Skin epidermis (tissue), 12 donors: ENCODE measurements around the gene MSI2.

Experiments
- H3K27ac ChIP-seq, 21 experiments: fragments of 200-600 bp; sonication (generic) in 11 of 21; one replicate each; pipeline ENCODE4 v1.5.0; 2020; ENCODE audit warnings: mild to moderate bottlenecking in 3 of 21, inconsistent platforms in 2 of 21, moderate library complexity in 2 of 21
- H3K4me3 ChIP-seq, 7 experiments: fragments of 200-600 bp; sonication (generic) in 2 of 7; one replicate each; pipeline ENCODE4 v1.5.0; 2020; ENCODE audit warnings: inconsistent platforms in 2 of 7, mild to moderate bottlenecking in 2 of 7, moderate library complexity in 1 of 7

Gene MSI2

GRCh38 chr17:57537524-57538410, 281.4 kb downstream of the MSI2 start:
- H3K27ac ChIP-seq = peak overlapping the region in 2 of 21 experiments; percentile 5 to 24
- H3K4me3 ChIP-seq = no peak overlapping the region

- H3K4me3 ChIP-seq = no peak overlapping the region
- no peak overlapping the region for H3K27ac ChIP-seq
Measured at GRCh38 chr17:57538736-57539456, 282.6 kb downstream of the MSI2 start.

DNA sequence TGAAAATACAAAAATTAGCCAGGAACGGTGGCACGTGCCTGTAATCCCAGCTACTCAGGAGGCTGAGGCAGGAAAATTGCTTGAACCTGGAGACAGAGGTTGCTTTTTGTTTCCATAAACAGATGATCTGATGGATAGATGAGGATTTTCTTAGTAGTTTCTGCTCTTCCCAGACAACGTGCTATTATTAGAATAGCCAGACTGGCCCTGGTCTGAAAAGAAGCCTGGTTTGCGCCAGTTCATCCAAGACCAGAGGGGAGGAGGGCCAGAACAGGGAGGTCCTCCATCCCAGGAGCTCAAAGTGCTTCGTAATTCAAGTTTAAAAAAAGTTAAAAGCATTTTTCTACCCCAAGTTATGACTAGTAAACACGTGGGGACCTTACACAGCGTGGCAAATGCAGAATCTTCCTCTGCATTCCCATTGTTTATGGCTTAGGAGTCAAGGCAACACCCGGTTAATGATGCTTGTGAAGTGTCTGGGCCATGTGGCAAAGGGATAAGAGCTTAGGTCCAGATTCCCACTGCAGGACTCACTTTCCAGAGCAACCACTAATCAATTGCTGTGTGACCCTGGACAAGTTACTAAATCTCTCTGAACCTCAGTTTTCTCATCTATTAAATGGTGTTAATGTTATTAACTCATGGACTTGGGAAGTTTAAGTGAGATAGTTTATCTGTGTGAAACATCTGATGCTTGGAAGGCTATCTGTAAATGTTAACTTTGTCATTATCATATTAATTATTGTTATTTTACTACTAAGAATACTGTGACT, 283.4 kb downstream of the MSI2 start:
- H3K27ac ChIP-seq = no peak overlapping the region
- H3K4me3 ChIP-seq = no peak overlapping the region

DNA sequence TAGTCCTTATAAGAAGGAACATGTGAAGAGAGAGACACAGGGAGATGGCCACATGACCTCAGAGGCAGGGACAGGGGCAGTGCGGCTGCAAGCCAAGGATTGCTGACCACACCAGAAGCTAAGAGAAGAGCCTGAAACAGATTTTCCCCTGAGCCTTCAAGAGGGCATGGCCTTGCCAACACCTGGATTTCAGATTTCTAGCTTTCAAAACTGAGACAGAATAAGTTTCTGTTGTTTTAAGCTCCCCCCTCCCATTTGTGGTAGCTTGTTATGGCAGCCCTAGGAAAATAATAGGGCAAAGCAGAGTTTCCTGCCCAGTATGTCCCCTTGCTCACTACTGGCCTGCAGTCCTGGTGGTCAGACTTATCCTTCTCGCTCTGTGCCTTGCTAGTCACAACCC, 284.3 kb downstream of the MSI2 start:
- Histone ChIP-seq H3K27ac (no peak overlapping the region), H3K4me3 (no peak overlapping the region)

DNA sequence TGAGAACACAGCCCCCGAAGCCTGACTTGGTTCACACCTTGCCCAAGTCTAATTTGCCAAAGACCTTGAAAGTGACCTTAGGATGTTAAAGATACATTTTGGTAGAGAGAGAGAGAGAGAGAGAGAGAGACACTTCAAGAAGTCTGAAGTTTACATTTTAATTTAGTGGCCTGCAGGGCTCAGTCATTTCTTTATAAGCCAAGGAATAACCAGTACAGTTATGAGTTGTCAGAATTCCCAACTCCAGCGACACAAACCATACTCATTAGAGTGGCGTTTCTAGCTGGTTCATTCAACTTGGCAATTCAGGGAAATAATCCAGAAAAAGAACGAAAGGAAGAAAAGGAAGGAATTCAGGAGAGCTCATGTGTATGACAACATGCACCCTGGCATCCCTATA, 284.7 kb downstream of the MSI2 start:
- Histone ChIP-seq H3K27ac (no peak overlapping the region), H3K4me3 (no peak overlapping the region)

GRCh38 chr17:57541472-57542394, 285.4 kb downstream of the MSI2 start:
- Histone ChIP-seq H3K4me3 (no peak overlapping the region), H3K27ac (no peak overlapping the region)

GRCh38 chr17:57542510-57542909, 286.2 kb downstream of the MSI2 start:
- Histone ChIP-seq H3K4me3 (no peak overlapping the region), H3K27ac (no peak overlapping the region)

GRCh38 chr17:57543230-57543629, 286.9 kb downstream of the MSI2 start:
- H3K27ac ChIP-seq = no peak overlapping the region
- no peak overlapping the region for H3K4me3 ChIP-seq

- no peak overlapping the region for H3K4me3 ChIP-seq
- H3K27ac ChIP-seq = no peak overlapping the region
Measured at GRCh38 chr17:57544401-57544800, 288.1 kb downstream of the MSI2 start.

- H3K4me3 ChIP-seq = no peak overlapping the region
- H3K27ac ChIP-seq = no peak overlapping the region
Measured at GRCh38 chr17:57544834-57545463, 288.6 kb downstream of the MSI2 start.

- H3K27ac ChIP-seq = no peak overlapping the region
- H3K4me3 ChIP-seq = no peak overlapping the region
Measured at GRCh38 chr17:57545731-57546342, 289.5 kb downstream of the MSI2 start.

- Histone ChIP-seq H3K4me3 (no peak overlapping the region), H3K27ac (no peak overlapping the region)
Measured at GRCh38 chr17:57548421-57549410, 292.4 kb downstream of the MSI2 start.

- Histone ChIP-seq H3K4me3 (no peak overlapping the region), H3K27ac (no peak overlapping the region)
Measured at GRCh38 chr17:57549468-57549867, 293.1 kb downstream of the MSI2 start.

- Histone ChIP-seq H3K4me3 (no peak overlapping the region), H3K27ac (no peak overlapping the region)
Measured at GRCh38 chr17:57550016-57550415, 293.7 kb downstream of the MSI2 start.

DNA sequence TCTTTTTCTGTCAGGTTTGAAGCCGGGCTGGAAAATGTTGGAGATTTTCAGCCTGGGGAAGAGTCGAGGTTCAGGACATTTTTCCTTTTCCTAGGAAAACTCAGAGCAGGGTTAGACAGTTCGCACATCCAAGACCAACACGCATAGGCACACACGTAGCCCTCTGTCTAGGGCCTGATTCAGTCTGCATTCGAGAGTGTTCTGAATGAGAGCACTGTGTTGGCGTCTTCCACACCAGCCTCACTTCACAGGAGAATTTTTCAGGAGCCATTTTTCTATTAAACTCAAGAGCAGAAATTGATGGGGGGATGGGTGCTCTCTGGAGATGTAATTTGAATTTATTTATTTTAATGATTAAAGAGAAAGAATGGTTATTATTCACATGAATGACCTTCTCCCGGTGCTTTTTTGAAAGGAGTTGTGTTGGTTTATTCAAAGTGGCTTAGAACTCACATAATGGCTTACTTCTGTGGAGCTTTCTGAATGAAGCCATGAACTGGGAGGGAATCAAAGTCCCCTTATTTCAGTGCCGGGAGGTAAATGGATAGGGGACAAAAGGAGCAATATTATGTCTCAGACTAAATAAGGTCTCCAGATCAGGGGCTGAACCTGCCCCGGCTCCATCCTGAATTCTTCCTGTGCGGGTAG, 294.5 kb downstream of the MSI2 start:
- H3K4me3 ChIP-seq = no peak overlapping the region
- no peak overlapping the region for H3K27ac ChIP-seq

DNA sequence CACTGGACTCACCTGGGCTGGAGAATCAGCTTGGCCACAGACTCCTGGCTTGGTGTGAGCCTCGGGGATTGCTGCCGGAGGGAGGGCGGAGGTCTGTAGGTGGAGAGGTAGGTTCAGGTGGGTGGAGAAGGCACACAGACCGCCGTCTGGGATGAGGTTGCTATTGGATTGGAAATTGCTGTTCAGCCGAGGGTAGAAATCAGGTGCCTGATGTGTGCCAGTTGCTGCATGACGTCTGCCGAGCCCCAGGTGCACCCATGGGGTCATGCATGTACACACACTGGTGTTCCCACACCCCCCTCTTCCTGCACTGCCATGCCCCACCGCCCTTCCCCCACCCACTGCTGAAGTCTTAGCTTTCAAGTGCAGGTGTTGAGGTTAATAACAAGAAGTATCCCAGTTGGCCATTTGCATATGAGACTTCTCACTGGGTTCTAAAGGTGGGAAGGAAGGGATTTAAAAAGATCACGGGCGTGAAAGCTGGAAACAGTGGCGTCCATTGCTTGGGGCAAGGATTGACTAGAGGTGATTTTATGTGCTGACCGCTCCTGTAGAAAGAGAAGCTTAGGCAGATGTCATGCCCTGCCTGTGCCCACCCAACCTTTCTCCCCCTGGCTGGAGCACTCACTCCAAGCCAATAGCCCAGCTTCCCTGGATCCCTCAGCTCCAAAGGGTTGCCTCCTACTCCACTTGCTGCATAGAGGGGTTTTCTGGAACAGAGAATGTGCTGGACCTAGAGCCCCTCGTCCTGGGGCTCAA, 295.2 kb downstream of the MSI2 start:
- Histone ChIP-seq H3K27ac (no peak overlapping the region), H3K4me3 (no peak overlapping the region)
